Stimulated activated memory B cell treated with anti-CD40 and anti-IgM and Interleukin-4, amounts not matched to agents 10 μg/mL and 1 μg/mL and 100 μg/mL, for 72 hours (primary cell): ENCODE measurements around the gene PPM1N.

Source experiments
- ATAC-seq: fragments of 150-1000 bp; cut with Tn5 transposase; 2 replicates; pipeline ENCODE4 v1.10.0; 2021
- H3K27ac Mint-ChIP-seq: one replicate; pipeline ENCODE4 v1.8.0; 2022; ENCODE audit warnings: mild to moderate bottlenecking, mixed read lengths
- H3K27me3 Mint-ChIP-seq: one replicate; pipeline ENCODE4 v1.8.0; 2022; ENCODE audit warnings: mixed read lengths
- H3K36me3 Mint-ChIP-seq: one replicate; pipeline ENCODE4 v1.8.0; 2022; ENCODE audit warnings: mixed read lengths
- H3K4me1 Mint-ChIP-seq: one replicate; pipeline ENCODE4 v1.8.0; 2022; ENCODE audit warnings: mixed read lengths
- H3K4me3 Mint-ChIP-seq: one replicate; pipeline ENCODE4 v1.8.0; 2022; ENCODE audit warnings: mild to moderate bottlenecking, moderate library complexity, mixed read lengths
- H3K9me3 Mint-ChIP-seq: one replicate; pipeline ENCODE4 v1.8.0; 2022; ENCODE audit warnings: mixed read lengths

PPM1N gene, protein sequence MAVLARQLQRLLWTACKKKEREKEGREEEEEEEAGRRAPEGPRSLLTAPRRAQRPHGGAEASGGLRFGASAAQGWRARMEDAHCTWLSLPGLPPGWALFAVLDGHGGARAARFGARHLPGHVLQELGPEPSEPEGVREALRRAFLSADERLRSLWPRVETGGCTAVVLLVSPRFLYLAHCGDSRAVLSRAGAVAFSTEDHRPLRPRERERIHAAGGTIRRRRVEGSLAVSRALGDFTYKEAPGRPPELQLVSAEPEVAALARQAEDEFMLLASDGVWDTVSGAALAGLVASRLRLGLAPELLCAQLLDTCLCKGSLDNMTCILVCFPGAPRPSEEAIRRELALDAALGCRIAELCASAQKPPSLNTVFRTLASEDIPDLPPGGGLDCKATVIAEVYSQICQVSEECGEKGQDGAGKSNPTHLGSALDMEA

DNA sequence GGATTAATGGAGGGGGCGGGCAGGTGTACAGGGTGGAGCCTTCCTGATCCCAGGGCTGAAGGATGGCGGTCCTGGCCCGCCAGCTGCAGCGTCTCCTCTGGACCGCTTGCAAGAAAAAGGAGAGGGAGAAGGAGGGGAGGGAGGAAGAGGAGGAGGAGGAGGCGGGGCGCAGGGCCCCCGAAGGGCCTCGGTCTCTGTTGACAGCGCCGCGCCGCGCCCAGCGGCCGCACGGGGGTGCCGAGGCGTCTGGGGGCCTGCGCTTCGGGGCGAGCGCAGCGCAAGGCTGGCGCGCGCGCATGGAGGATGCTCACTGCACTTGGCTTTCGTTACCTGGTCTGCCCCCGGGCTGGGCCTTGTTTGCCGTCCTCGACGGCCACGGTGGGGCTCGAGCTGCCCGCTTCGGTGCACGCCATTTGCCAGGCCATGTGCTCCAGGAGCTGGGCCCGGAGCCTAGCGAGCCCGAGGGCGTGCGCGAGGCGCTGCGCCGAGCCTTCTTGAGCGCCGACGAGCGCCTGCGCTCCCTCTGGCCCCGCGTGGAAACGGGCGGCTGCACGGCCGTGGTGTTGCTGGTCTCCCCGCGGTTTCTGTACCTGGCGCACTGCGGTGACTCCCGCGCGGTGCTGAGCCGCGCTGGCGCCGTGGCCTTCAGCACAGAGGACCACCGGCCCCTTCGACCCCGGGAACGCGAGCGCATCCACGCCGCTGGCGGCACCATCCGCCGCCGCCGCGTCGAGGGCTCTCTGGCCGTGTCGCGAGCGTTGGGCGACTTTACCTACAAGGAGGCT lies at the start of gene PPM1N:
TSS of gene PPM1N (plus strand) at position 33 of the 785 bp plus-strand sequence. CDS start at position 63, 30 bp downstream.
- Mint-ChIP-seq H3K27ac (peak within 1 kb of the TSS; percentile 54), H3K27me3 (peaks cover 14% of the 10 kb centered on the region), H3K36me3 (peaks cover 6% of the 10 kb centered on the region), H3K9me3 (peaks cover 4% of the 10 kb centered on the region), H3K4me1 (peaks cover 75% of the 10 kb centered on the region), H3K4me3 (peak within 1 kb of the TSS; percentile 81)
- ATAC-seq = peak; percentile 71

DNA sequence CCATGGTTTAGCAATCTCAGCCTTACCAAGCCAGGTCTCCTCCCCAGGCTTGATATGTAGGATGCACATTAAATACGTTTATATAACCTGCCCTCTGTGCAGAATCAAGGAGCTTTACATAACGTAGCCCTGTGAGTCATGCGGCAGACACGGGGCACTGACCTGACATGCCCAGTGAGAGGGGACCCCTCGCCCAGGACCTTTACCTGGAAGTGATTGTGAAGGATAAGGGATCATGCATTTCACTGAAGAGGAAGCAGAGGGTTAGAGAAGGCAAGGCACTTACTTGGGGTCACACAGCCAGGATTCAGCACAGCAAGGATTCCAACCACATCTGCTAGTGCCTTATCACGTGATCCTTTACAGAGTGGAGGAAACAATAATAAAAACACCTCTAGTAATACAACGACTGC lies 49.4 kb upstream of the PPM1N start:
- no peak for ATAC-seq
- Mint-ChIP-seq H3K27me3 (no peaks in the 10 kb centered on the region), H3K36me3 (no peaks in the 10 kb centered on the region), H3K27ac (no peak overlapping the region), H3K4me3 (peak overlapping the region; percentile 34), H3K4me1 (peaks cover 53% of the 10 kb centered on the region), H3K9me3 (no peaks in the 10 kb centered on the region)

DNA sequence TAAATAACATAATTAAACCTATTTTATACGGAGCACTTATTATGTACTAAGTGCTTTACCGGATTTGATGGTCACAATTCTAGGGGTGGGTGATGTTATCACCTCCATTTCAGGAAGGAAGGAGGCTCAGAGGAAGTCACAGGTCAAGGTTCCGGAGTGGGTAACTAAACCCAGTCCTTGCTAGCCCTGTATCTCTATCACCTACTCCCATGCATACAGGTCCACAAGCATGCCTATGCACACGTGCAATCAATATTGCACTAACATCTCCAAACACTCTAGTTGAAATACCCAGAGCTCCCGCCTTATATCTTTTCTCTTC lies 48.3 kb upstream of the PPM1N start:
- no peaks in the 10 kb centered on the region for H3K36me3 Mint-ChIP-seq

GRCh38 chr19:45451131-45451849 lies 47.0 kb upstream of the PPM1N start:
- ATAC-seq = peak; percentile 2
- H3K4me1 Mint-ChIP-seq = peaks cover 52% of the 10 kb centered on the region

More for the DNA sequence above, 48.3 kb upstream of the PPM1N start:
- peak overlapping the region; percentile 95 for H3K27ac Mint-ChIP-seq
- H3K27me3 Mint-ChIP-seq = no peaks in the 10 kb centered on the region
- peaks cover 51% of the 10 kb centered on the region for H3K4me1 Mint-ChIP-seq
- peak overlapping the region; percentile 92 for H3K4me3 Mint-ChIP-seq
- no peaks in the 10 kb centered on the region for H3K9me3 Mint-ChIP-seq
- peak; percentile 21 for ATAC-seq

GRCh38 chr19:45451850-45452387 lies 46.3 kb upstream of the PPM1N start:
- no peaks in the 10 kb centered on the region for H3K36me3 Mint-ChIP-seq
- H3K9me3 Mint-ChIP-seq = no peaks in the 10 kb centered on the region
- no peaks in the 10 kb centered on the region for H3K27me3 Mint-ChIP-seq
- no peak for ATAC-seq
- peaks cover 53% of the 10 kb centered on the region for H3K4me1 Mint-ChIP-seq
- peak overlapping the region; percentile 95 for H3K27ac Mint-ChIP-seq
- peak overlapping the region; percentile 79 for H3K4me3 Mint-ChIP-seq

More at GRCh38 chr19:45451131-45451849, 47.0 kb upstream of the PPM1N start:
- Mint-ChIP-seq H3K36me3 (no peaks in the 10 kb centered on the region), H3K9me3 (no peaks in the 10 kb centered on the region), H3K27me3 (no peaks in the 10 kb centered on the region), H3K4me3 (peak overlapping the region; percentile 79), H3K27ac (peak overlapping the region; percentile 95)

DNA sequence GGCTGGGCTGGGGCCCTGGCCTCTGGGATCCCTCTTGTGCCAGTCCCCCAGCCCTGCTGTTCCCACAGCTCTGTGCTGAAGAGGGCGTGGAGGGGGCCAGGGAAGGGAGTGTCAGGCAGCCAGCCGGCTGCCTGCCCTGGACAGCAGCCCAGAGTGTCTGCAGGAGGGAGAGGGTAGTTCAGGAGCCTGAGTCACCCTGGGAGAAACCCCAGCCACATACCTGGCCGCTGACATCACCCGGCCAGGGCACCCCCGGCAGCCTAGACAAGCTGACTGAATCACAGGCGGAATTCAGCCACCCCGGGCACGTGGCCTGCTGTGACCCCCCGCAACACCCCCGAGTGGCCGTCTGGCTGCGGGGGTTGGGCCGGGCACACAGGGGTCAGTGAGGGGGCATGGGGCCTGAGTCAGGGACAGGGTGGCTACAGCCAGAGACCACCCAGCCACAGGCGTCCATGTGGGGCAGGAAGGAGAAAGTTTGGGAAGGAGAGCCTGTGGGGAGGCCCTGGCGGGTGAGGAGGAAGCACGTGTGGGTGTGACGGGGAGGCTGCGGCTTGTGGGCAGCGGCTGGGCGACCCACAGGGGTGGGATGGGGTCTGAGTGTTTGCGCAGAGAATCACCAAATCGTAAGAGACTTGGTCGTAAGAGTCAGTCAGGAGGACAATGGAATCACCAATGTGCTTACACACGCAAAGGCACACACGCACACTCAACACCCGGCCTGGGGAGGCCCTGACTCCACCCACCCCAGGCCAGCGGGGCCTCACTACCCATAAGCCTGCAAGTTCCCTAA lies 42.3 kb upstream of the PPM1N start:
- Mint-ChIP-seq H3K9me3 (no peaks in the 10 kb centered on the region), H3K4me1 (peaks cover 47% of the 10 kb centered on the region), H3K27me3 (peaks cover 8% of the 10 kb centered on the region), H3K36me3 (no peaks in the 10 kb centered on the region), H3K4me3 (peak overlapping the region; percentile 37), H3K27ac (peak overlapping the region; percentile 72)
- ATAC-seq = peak; percentile 75

GRCh38 chr19:45456500-45456815 lies 41.8 kb upstream of the PPM1N start:
- no peak for ATAC-seq
- H3K9me3 Mint-ChIP-seq = no peaks in the 10 kb centered on the region
- H3K4me3 Mint-ChIP-seq = no peak overlapping the region
- H3K27ac Mint-ChIP-seq = peak overlapping the region; percentile 72
- H3K36me3 Mint-ChIP-seq = no peaks in the 10 kb centered on the region
- H3K27me3 Mint-ChIP-seq = peaks cover 9% of the 10 kb centered on the region
- H3K4me1 Mint-ChIP-seq = peaks cover 46% of the 10 kb centered on the region

GRCh38 chr19:45457776-45458175 lies 40.5 kb upstream of the PPM1N start:
- Mint-ChIP-seq H3K27ac (no peak overlapping the region), H3K4me3 (no peak overlapping the region), H3K36me3 (no peaks in the 10 kb centered on the region), H3K27me3 (peaks cover 9% of the 10 kb centered on the region), H3K4me1 (peaks cover 38% of the 10 kb centered on the region), H3K9me3 (no peaks in the 10 kb centered on the region)
- no peak for ATAC-seq

DNA sequence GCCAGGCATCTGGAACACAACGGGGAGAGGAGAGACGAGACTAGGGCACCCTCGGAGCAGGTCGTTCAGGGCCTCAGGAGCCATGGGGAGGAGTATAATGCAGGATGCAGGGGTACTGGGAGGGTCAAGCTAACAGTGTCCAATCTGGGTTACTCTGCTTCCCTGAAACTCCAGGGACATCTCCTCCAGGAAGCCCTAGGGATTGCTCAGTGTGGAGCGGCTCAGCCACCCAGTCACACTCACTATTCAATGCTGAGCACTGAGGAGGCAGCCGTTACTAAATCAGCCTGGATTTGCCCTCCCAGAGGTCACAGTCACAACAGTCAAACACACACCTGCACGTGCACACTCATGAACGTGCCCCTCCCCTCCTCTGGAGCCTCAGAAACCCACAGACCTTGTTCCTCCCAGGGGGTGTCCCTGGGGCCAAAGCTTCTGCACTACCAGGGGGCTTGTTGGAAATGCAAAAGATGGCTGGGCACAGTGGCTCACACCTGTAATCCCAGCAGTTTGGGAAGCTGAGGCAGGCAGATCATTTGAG lies 37.4 kb upstream of the PPM1N start:
- ATAC-seq = no peak
- Mint-ChIP-seq H3K27me3 (peaks cover 25% of the 10 kb centered on the region), H3K9me3 (no peaks in the 10 kb centered on the region), H3K4me1 (peaks cover 27% of the 10 kb centered on the region), H3K36me3 (no peaks in the 10 kb centered on the region), H3K27ac (no peak overlapping the region), H3K4me3 (no peak overlapping the region)

DNA sequence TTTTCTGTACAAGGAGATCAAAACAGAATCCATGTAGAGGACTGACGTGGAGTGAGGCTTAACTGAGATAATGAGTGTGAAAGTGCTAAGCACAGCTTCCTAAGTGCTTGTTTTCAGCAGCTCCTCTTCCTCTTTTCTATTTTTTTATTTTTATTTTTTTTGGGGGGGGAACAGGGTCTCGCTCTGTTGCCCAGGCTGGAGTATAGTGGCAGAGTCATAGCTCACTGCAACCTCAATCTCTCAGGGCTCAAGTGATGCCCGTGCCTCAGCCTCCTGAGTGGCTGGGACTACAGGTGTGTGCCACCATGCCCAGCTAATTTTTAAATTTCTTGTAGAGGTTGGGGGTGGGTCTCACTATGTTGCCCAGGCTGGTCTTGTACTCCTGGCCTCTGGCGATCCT lies 36.1 kb upstream of the PPM1N start:
- peaks cover 25% of the 10 kb centered on the region for H3K27me3 Mint-ChIP-seq
- H3K36me3 Mint-ChIP-seq = no peaks in the 10 kb centered on the region
- no peaks in the 10 kb centered on the region for H3K9me3 Mint-ChIP-seq
- no peak for ATAC-seq
- H3K4me1 Mint-ChIP-seq = peaks cover 25% of the 10 kb centered on the region
- no peak overlapping the region for H3K27ac Mint-ChIP-seq
- no peak overlapping the region for H3K4me3 Mint-ChIP-seq

DNA sequence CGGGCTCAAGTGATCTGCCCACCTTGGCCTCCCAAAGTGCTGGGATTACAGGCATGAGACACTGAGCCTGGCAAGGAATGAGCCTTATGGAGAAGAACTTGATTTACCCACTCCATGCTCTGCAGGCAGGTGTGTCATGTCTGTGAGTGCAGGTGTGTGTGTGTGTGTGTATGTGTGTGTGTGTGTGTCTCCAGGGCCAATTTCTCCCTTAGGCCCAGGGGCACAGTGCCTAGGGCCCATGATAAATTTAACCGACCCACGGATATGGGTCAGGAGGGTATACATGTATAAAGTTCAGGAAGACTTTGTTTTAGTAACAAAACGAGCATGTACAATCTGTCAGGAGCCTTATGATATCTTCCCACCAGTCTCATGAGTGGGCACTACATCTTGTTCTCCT lies 35.0 kb upstream of the PPM1N start:
- no peak overlapping the region for H3K27ac Mint-ChIP-seq
- ATAC-seq = no peak
- H3K36me3 Mint-ChIP-seq = no peaks in the 10 kb centered on the region
- peaks cover 36% of the 10 kb centered on the region for H3K4me1 Mint-ChIP-seq
- H3K4me3 Mint-ChIP-seq = no peak overlapping the region
- H3K27me3 Mint-ChIP-seq = peaks cover 25% of the 10 kb centered on the region
- H3K9me3 Mint-ChIP-seq = no peaks in the 10 kb centered on the region

- ATAC-seq = no peak
- Mint-ChIP-seq H3K4me3 (no peak overlapping the region), H3K27me3 (peaks cover 25% of the 10 kb centered on the region), H3K36me3 (no peaks in the 10 kb centered on the region), H3K27ac (no peak overlapping the region), H3K9me3 (no peaks in the 10 kb centered on the region), H3K4me1 (peaks cover 43% of the 10 kb centered on the region)
Measured at GRCh38 chr19:45464274-45464673, 34.0 kb upstream of the PPM1N start.

GRCh38 chr19:45464852-45465441 lies 33.3 kb upstream of the PPM1N start:
- no peaks in the 10 kb centered on the region for H3K36me3 Mint-ChIP-seq
- ATAC-seq = no peak
- H3K4me3 Mint-ChIP-seq = no peak overlapping the region
- H3K27ac Mint-ChIP-seq = no peak overlapping the region
- H3K27me3 Mint-ChIP-seq = peaks cover 25% of the 10 kb centered on the region
- peaks cover 50% of the 10 kb centered on the region for H3K4me1 Mint-ChIP-seq
- H3K9me3 Mint-ChIP-seq = no peaks in the 10 kb centered on the region

GRCh38 chr19:45467115-45467455 lies 31.2 kb upstream of the PPM1N start:
- ATAC-seq = no peak
- Mint-ChIP-seq H3K27ac (peak overlapping the region; percentile 92), H3K27me3 (peaks cover 15% of the 10 kb centered on the region), H3K4me3 (peak overlapping the region; percentile 87), H3K4me1 (peaks cover 61% of the 10 kb centered on the region), H3K9me3 (no peaks in the 10 kb centered on the region), H3K36me3 (no peaks in the 10 kb centered on the region)
